H1 (cell line): ENCODE results near the gene UBA6. TPM values are rescaled to one million over a fixed set of nuclear protein-coding genes. Genes with fewer than 3 reads are reported as not detected.

Experiments used
- CTCF ChIA-PET: fragments of 300-600 bp; sonication (Branson Sonifier 250); formaldehyde crosslinking; loops from one replicate; lab custom pipeline; 2021; ENCODE audit not compliant: partially characterized antibody; lab: Charles Lee
- POLR2A ChIA-PET: fragments of 300-600 bp; sonication (Branson Sonifier 250); formaldehyde crosslinking; loops from one replicate; lab custom pipeline; 2021; ENCODE audit warnings: inconsistent platforms; ENCODE audit not compliant: partially characterized antibody; lab: Charles Lee
- DNase-seq, 2 experiments: peaks; one replicate each; pipeline versions ENCODE4 v3.0.0 to v3.0.0-alpha.2; 2010 to 2022; ENCODE audit warnings: low spot score in 2 of 2, low read depth in 1 of 2, mixed read lengths in 1 of 2
- FAIRE-seq: peaks from 2 replicates; lab custom pipeline; 2011; peaks lifted over from hg19 to GRCh38; lab: Jason Lieb, UNC
- H2AFZ ChIP-seq: 2 replicates; pipeline ENCODE4 v1.8.1; 2012; ENCODE audit warnings: low read length, inconsistent platforms
- H2AK5ac ChIP-seq: 2 replicates; pipeline ENCODE4 v1.6.1; 2013; ENCODE audit warnings: low read depth, low read length
- H2BK120ac ChIP-seq: replicated peaks from 2 replicates; pipeline ENCODE3; 2013; ENCODE audit warnings: low read depth, low read length, inconsistent platforms
- H2BK12ac ChIP-seq: 2 replicates; pipeline ENCODE4 v1.6.1; 2013; ENCODE audit warnings: low read depth, low read length
- H2BK15ac ChIP-seq: 2 replicates; pipeline ENCODE4 v1.6.1; 2013; ENCODE audit warnings: low read length
- H2BK20ac ChIP-seq: 2 replicates; pipeline ENCODE4 v1.6.1; 2013; ENCODE audit warnings: low read length
- H2BK5ac ChIP-seq: 2 replicates; pipeline ENCODE4 v1.6.1; 2013; ENCODE audit warnings: low read depth, low read length
- H3K14ac ChIP-seq: 2 replicates; pipeline ENCODE4 v1.6.1; 2013; ENCODE audit warnings: inconsistent platforms; ENCODE audit not compliant: insufficient read length
- H3K18ac ChIP-seq: 2 replicates; pipeline ENCODE4 v1.6.1; 2013; ENCODE audit warnings: low read length; ENCODE audit errors: extremely low read depth
- H3K23ac ChIP-seq: 2 replicates; pipeline ENCODE4 v1.6.1; 2013; ENCODE audit warnings: inconsistent platforms; ENCODE audit not compliant: insufficient read length
- H3K23me2 ChIP-seq: 2 replicates; pipeline ENCODE4 v1.6.1; 2013; ENCODE audit warnings: low read depth, low read length
- H3K27ac ChIP-seq: 2 replicates; pipeline ENCODE4 v1.6.1; 2011; ENCODE audit warnings: low read depth, low read length, inconsistent platforms
- H3K27me3 ChIP-seq, 4 experiments: replicated peaks in 1 of 4; 1 replicate in 1 of 4; 2 replicates in 3 of 4; pipeline versions ENCODE4 v1.6.1 to v1.8.1; 2011 to 2013; ENCODE audit warnings: low read length in 3 of 4, mild to moderate bottlenecking in 3 of 4, inconsistent platforms in 2 of 4, mixed read lengths in 2 of 4, moderate library complexity in 1 of 4; ENCODE audit not compliant: control insufficient read depth in 3 of 4, insufficient read depth in 3 of 4; ENCODE audit errors: extremely low read depth in 1 of 4
- H3K36me3 ChIP-seq, 4 experiments: 2 replicates each; pipeline versions ENCODE4 v1.6.1 to v1.8.1; 2011 to 2013; ENCODE audit warnings: mild to moderate bottlenecking in 4 of 4, low read length in 3 of 4, moderate library complexity in 2 of 4, control low read depth in 1 of 4, inconsistent platforms in 1 of 4; ENCODE audit not compliant: insufficient read depth in 4 of 4, control insufficient read depth in 2 of 4
- H3K4ac ChIP-seq: replicated peaks from 2 replicates; pipeline ENCODE3; 2013; ENCODE audit warnings: low read length, low read depth, mixed read lengths, inconsistent platforms; ENCODE audit not compliant: insufficient read length
- H3K4me1 ChIP-seq, 4 experiments: replicated peaks in 1 of 4; 1 replicate in 1 of 4; 2 replicates in 3 of 4; pipeline versions ENCODE4 v1.6.1 to v1.8.1; 2011 to 2013; ENCODE audit warnings: low read length in 3 of 4, inconsistent platforms in 2 of 4, mixed read lengths in 1 of 4; ENCODE audit not compliant: insufficient read depth in 4 of 4, control insufficient read depth in 3 of 4
- H3K4me2 ChIP-seq, 2 experiments: 2 replicates each; pipeline versions ENCODE4 v1.6.1 to v1.8.1; 2011 to 2013; ENCODE audit warnings: low read depth in 2 of 2, low read length in 2 of 2, control low read depth in 1 of 2, inconsistent platforms in 1 of 2, mild to moderate bottlenecking in 1 of 2; ENCODE audit not compliant: insufficient read depth in 1 of 2
- H3K4me3 ChIP-seq, 4 experiments: fragments of 200-600, 300-600 bp in 1 of 4; sonication (generic), shearing (Covaris generic), sonication (Bioruptor Twin) in 1 of 4; 2 replicates each; pipeline versions ENCODE4 v1.5.1 to v1.8.1; 2011 to 2016; ENCODE audit warnings: low read length in 4 of 4, low read depth in 3 of 4, control low read depth in 2 of 4, inconsistent platforms in 2 of 4, mild to moderate bottlenecking in 2 of 4, mixed read lengths in 1 of 4, moderate library complexity in 1 of 4; ENCODE audit not compliant: insufficient read depth in 2 of 4; ENCODE audit errors: extremely low read depth in 1 of 4
- H3K56ac ChIP-seq: replicated peaks from 2 replicates; pipeline ENCODE3; 2013; ENCODE audit warnings: low read depth, mild to moderate bottlenecking, mixed read lengths, low read length, inconsistent platforms; ENCODE audit not compliant: insufficient read length
- H3K79me1 ChIP-seq: 2 replicates; pipeline ENCODE4 v1.6.1; 2013; ENCODE audit warnings: low read depth, low read length, control low read depth
- H3K79me2 ChIP-seq, 2 experiments: 2 replicates each; pipeline versions ENCODE4 v1.6.1 to v1.8.1; 2012 to 2013; ENCODE audit warnings: low read length in 2 of 2, mild to moderate bottlenecking in 2 of 2, inconsistent platforms in 1 of 2; ENCODE audit not compliant: insufficient read depth in 2 of 2, control insufficient read depth in 1 of 2
- H3K9ac ChIP-seq, 4 experiments: replicated peaks in 1 of 4; 1 replicate in 1 of 4; 2 replicates in 3 of 4; pipeline versions ENCODE4 v1.6.1 to v1.8.1; 2011 to 2013; ENCODE audit warnings: low read depth in 3 of 4, low read length in 3 of 4, control low read depth in 2 of 4, mild to moderate bottlenecking in 2 of 4, moderate library complexity in 2 of 4, inconsistent platforms in 1 of 4; ENCODE audit errors: extremely low read depth in 1 of 4
- H3K9me3 ChIP-seq, 2 experiments: 2 replicates each; pipeline versions ENCODE4 v1.6.1 to v1.8.1; 2012 to 2013; ENCODE audit warnings: mild to moderate bottlenecking in 2 of 2, moderate library complexity in 2 of 2, control low read depth in 1 of 2, inconsistent platforms in 1 of 2, low read depth in 1 of 2, low read length in 1 of 2, mixed read lengths in 1 of 2; ENCODE audit not compliant: insufficient read depth in 2 of 2
- H4K20me1 ChIP-seq, 2 experiments: replicated peaks in 1 of 2; 2 replicates each; pipeline versions ENCODE3 to v1.8.1; 2011 to 2013; ENCODE audit warnings: inconsistent platforms in 2 of 2, low read length in 2 of 2, mild to moderate bottlenecking in 1 of 2; ENCODE audit not compliant: insufficient read depth in 2 of 2, control insufficient read depth in 1 of 2
- H4K5ac ChIP-seq: 2 replicates; pipeline ENCODE4 v1.6.1; 2013; ENCODE audit warnings: low read length, low read depth, mixed read lengths, inconsistent platforms; ENCODE audit not compliant: insufficient read length
- H4K8ac ChIP-seq: 2 replicates; pipeline ENCODE4 v1.8.0; 2013; ENCODE audit warnings: mild to moderate bottlenecking, moderate library complexity, low read length, inconsistent platforms; ENCODE audit not compliant: insufficient read depth; ENCODE audit errors: extremely low read depth
- H4K91ac ChIP-seq: replicated peaks from 2 replicates; pipeline ENCODE3; 2013; ENCODE audit warnings: low read length, mixed read lengths, inconsistent platforms; ENCODE audit not compliant: insufficient read length
- EP300 ChIP-seq, 2 experiments: IDR thresholded peaks; 1 replicate in 1 of 2; 2 replicates in 1 of 2; pipeline ENCODE4 v1.6.1; 2011 to 2012; ENCODE audit warnings: low read depth in 2 of 2, low read length in 2 of 2, mild to moderate bottlenecking in 2 of 2, borderline replicate concordance in 1 of 2, inconsistent platforms in 1 of 2, moderate library complexity in 1 of 2
- KDM5A ChIP-seq: fragments of 200-600 bp; IDR thresholded peaks from 2 replicates; pipeline ENCODE4 v1.7.1; 2012; ENCODE audit warnings: mild to moderate bottlenecking, low read length, inconsistent platforms, mixed read lengths
- SP4 ChIP-seq: IDR thresholded peaks from 2 replicates; pipeline ENCODE4 v1.6.1; 2012; ENCODE audit warnings: low read length, inconsistent platforms
- WGBS, 2 experiments: shearing (Covaris generic) in 1 of 2; methylation state at CpG; one replicate each; pipeline versions ENCODE4 v1.1.6 to v1.1.7; 2013 to 2015; ENCODE audit warnings: low lambda C conversion rate in 2 of 2, mixed read lengths in 2 of 2, inconsistent platforms in 1 of 2, low coverage in 1 of 2, missing lambda C conversion rate in 1 of 2; ENCODE audit not compliant: insufficient replicate concordance in 2 of 2, insufficient coverage in 1 of 2, insufficient read length in 1 of 2; ENCODE audit errors: extremely low coverage in 1 of 2, missing lambda C conversion rate in 1 of 2; 5-methylcytosine and 5-hydroxymethylcytosine counted together
- polyA plus RNA-seq, 7 experiments: library from polyadenylated mRNA; depleted of rRNA in 3 of 7; stranded (reverse) in 5 of 7; unstranded in 2 of 7; fragments of >200 nt in 5 of 7; fragments of 200-250 nt in 2 of 7; gene quantifications; 1 replicate in 5 of 7; 2 replicates in 1 of 7; 4 replicates in 1 of 7; pipeline versions ENCODE4 v1.2.1 to v1.2.3, GENCODE V29; 2011 to 2013; ENCODE audit warnings: missing spikeins in 2 of 7, mixed read lengths in 2 of 7
- total RNA-seq: library from RNA; stranded (reverse); fragmentation: NEBNext Ultra II Directional; extraction: Animal tissue kit (Norgen Biotek cat#: 25700); gene quantifications from 2 replicates; pipeline ENCODE4 v1.2.1, GENCODE V29; 2021

Gene UBA6
- total and polyA plus RNA-seq, 2 of the 8 experiments (the other 6 are each of a cell fraction or from before 2014, with no cell fraction given), result 17.4 to 74.3 TPM

DNA sequence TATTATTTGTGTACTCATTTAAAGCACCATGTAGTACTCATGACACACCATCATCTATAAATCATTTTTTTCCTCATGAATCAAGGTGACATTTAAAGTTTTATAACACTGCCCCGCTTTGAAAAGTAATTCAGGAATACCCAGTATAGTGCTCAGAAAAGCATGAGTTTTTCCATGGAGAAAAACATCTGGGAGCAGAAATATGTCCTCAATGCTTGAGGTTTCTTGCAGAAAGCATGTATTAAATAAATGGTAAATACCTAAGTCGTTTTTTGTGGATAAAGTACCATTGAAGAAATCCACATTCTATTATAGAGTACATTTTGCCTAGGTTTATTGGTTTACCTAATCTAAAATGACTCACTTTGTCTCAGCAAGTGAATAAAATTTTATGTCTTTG, 66.2 kb downstream of the UBA6 start:
- Histone ChIP-seq H3K27me3 (no peaks in the 10 kb centered on the region), H3K9me3 (peaks cover 7 to 20% of the 10 kb centered on the region in 2 experiments; a peak in 3 of 4 replicates), H3K14ac (no peak overlapping the region), H3K79me1 (no peaks in the 10 kb centered on the region), H2AFZ (no peak overlapping the region), H3K56ac (no peak overlapping the region), H2BK15ac (no peak overlapping the region), H3K27ac (no peak overlapping the region), H3K4ac (no peak overlapping the region), H2BK20ac (no peak overlapping the region), H3K18ac (no peak overlapping the region), H3K23ac (no peak overlapping the region), H3K23me2 (no peaks in the 10 kb centered on the region), H3K4me2 (no peak overlapping the region), H2AK5ac (no peak overlapping the region), H4K5ac (no peak overlapping the region), H3K36me3 (peaks cover 3 to 64% (median 26%) of the 10 kb centered on the region in 4 experiments; a peak in 7 of 8 replicates), H4K8ac (no peak overlapping the region), H3K4me1 (no peaks in the 10 kb centered on the region), H3K9ac (no peak overlapping the region), H3K79me2 (no peaks in the 10 kb centered on the region), H3K4me3 (no peak overlapping the region), H2BK12ac (no peak overlapping the region), H4K91ac (no peak overlapping the region), H2BK120ac (no peak overlapping the region), H2BK5ac (no peak overlapping the region), H4K20me1 (no peaks in the 10 kb centered on the region)
- TF ChIP-seq KDM5A (no peak), SP4 (no peak), EP300 (IDR thresholded peaks at IDR 0.05; ENCODE audit: borderline replicate concordance in 1 of 2, low read depth in 2 of 2, low read length in 2 of 2) (no peak)
- FAIRE-seq, result no peak
- ChIA-PET CTCF (no interaction called here), POLR2A (no interaction called here)
- WGBS, 2 experiments, result 77% methylated on average over 2 of the region's 2 CpGs; no CpG with 5 or more reads in 1 of the 2 experiments
- no peak for DNase-seq
